CD14-positive monocyte (primary cell): ENCODE data around the gene CD151. TPM values are rescaled to one million over a fixed set of nuclear protein-coding genes. Genes with fewer than 3 reads are reported as not detected.

Experiments
- DNase-seq, 3 donors: peaks; one replicate each; pipeline ENCODE4 v3.0.0-alpha.2; 2011 to 2022
- H2AFZ ChIP-seq: 2 replicates; pipeline ENCODE4 v1.6.0; 2012; ENCODE audit warnings: mild to moderate bottlenecking, low read depth, low read length, inconsistent platforms; ENCODE audit not compliant: insufficient read depth, poor library complexity, severe bottlenecking
- H3K27ac ChIP-seq, 2 donors: 1 replicate in 1 of 2; 2 replicates in 1 of 2; pipeline ENCODE4 v1.5.1; 2012 to 2013; ENCODE audit warnings: low read length in 2 of 2, control low read depth in 1 of 2, inconsistent platforms in 1 of 2, low read depth in 1 of 2, mild to moderate bottlenecking in 1 of 2
- H3K27me3 ChIP-seq, 2 donors: one replicate each; pipeline versions ENCODE4 v1.6.0 to v1.6.1; 2011 to 2013; ENCODE audit warnings: low read length in 2 of 2; ENCODE audit not compliant: control insufficient read depth in 2 of 2, insufficient read depth in 2 of 2
- H3K36me3 ChIP-seq, 2 donors: replicated peaks in 1 of 2; 1 replicate in 1 of 2; 2 replicates in 1 of 2; pipeline versions ENCODE4 v1.5.1 to v1.6.1; 2012 to 2013; ENCODE audit warnings: low read length in 2 of 2, control low read depth in 1 of 2, inconsistent platforms in 1 of 2, mild to moderate bottlenecking in 1 of 2; ENCODE audit not compliant: insufficient read depth in 2 of 2, control insufficient read depth in 1 of 2
- H3K4me1 ChIP-seq, 2 donors: 1 replicate in 1 of 2; 2 replicates in 1 of 2; pipeline versions ENCODE4 v1.5.1 to v1.6.1; 2012 to 2013; ENCODE audit warnings: low read length in 2 of 2, control low read depth in 1 of 2, inconsistent platforms in 1 of 2, mild to moderate bottlenecking in 1 of 2, moderate library complexity in 1 of 2; ENCODE audit not compliant: insufficient read depth in 2 of 2, control insufficient read depth in 1 of 2
- H3K4me2 ChIP-seq: replicated peaks from 2 replicates; pipeline ENCODE3; 2012; ENCODE audit warnings: low read length, moderate library complexity, mild to moderate bottlenecking; ENCODE audit not compliant: poor library complexity, severe bottlenecking; ENCODE audit errors: extremely low read depth
- H3K4me3 ChIP-seq, 3 experiments: fragments of 200-600 bp in 1 of 3; sonication (generic) in 1 of 3; replicated peaks in 1 of 3; 1 replicate in 2 of 3; 2 replicates in 1 of 3; pipeline ENCODE4 v1.5.1; 2011 to 2013; ENCODE audit warnings: low read length in 3 of 3, mild to moderate bottlenecking in 3 of 3, control low read depth in 2 of 3, low read depth in 2 of 3, inconsistent platforms in 1 of 3, moderate library complexity in 1 of 3
- H3K79me2 ChIP-seq: 2 replicates; pipeline ENCODE4 v1.6.0; 2012; ENCODE audit warnings: mild to moderate bottlenecking, control low read depth, inconsistent platforms, low read length, moderate library complexity; ENCODE audit not compliant: insufficient read depth
- H3K9ac ChIP-seq: 2 replicates; pipeline ENCODE4 v1.6.0; 2017; ENCODE audit warnings: low read length, mild to moderate bottlenecking; ENCODE audit not compliant: insufficient read depth, poor library complexity, severe bottlenecking
- H3K9me3 ChIP-seq, 2 donors: replicated peaks in 1 of 2; 1 replicate in 1 of 2; 2 replicates in 1 of 2; pipeline versions ENCODE4 v1.5.1 to v1.6.1; 2012 to 2013; ENCODE audit warnings: low read length in 2 of 2, control low read depth in 1 of 2; ENCODE audit not compliant: control insufficient read depth in 1 of 2, insufficient read depth in 1 of 2
- H4K20me1 ChIP-seq: 2 replicates; pipeline ENCODE4 v1.6.0; 2012; ENCODE audit warnings: mild to moderate bottlenecking, low read length, control low read depth, moderate library complexity; ENCODE audit not compliant: insufficient read depth
- H3K27ac Mint-ChIP-seq, 7 donors: one replicate each; pipeline ENCODE4 v1.8.0; 2020; ENCODE audit warnings: mild to moderate bottlenecking in 7 of 7, mixed read lengths in 7 of 7, moderate library complexity in 6 of 7, inconsistent platforms in 2 of 7
- H3K27me3 Mint-ChIP-seq, 3 donors: one replicate each; pipeline ENCODE4 v1.8.0; 2021 to 2022; ENCODE audit warnings: low read depth in 3 of 3, mild to moderate bottlenecking in 3 of 3, mixed read lengths in 3 of 3, moderate library complexity in 3 of 3, inconsistent platforms in 1 of 3
- H3K36me3 Mint-ChIP-seq, 2 donors: one replicate each; pipeline ENCODE4 v1.8.0; 2020; ENCODE audit warnings: mixed read lengths in 2 of 2, inconsistent platforms in 1 of 2, mild to moderate bottlenecking in 1 of 2
- H3K4me1 Mint-ChIP-seq: one replicate; pipeline ENCODE4 v1.8.0; 2020; ENCODE audit warnings: mild to moderate bottlenecking, mixed read lengths
- H3K4me3 Mint-ChIP-seq, 2 donors: one replicate each; pipeline ENCODE4 v1.8.0; 2020; ENCODE audit warnings: mild to moderate bottlenecking in 2 of 2, mixed read lengths in 2 of 2, moderate library complexity in 1 of 2
- H3K9me3 Mint-ChIP-seq, 7 donors: one replicate each; pipeline ENCODE4 v1.8.0; 2020 to 2022; ENCODE audit warnings: mixed read lengths in 7 of 7, mild to moderate bottlenecking in 6 of 7, moderate library complexity in 6 of 7, inconsistent platforms in 2 of 7
- WGBS: methylation state at CpG from one replicate; pipeline ENCODE4 v1.1.5; 2013; ENCODE audit warnings: missing lambda C conversion rate; ENCODE audit not compliant: insufficient coverage; 5-methylcytosine and 5-hydroxymethylcytosine counted together
- intact Hi-C, 2 donors: fragments of 100-400 bp; cut with micrococcal nuclease; formaldehyde crosslinking; loops; one replicate each; pipeline versions ENCODE4 v1.15.0 to v1.15.1; 2023
- polyA plus RNA-seq, 3 donors: library from polyadenylated mRNA; depleted of rRNA in 1 of 3; unstranded in 2 of 3; stranded (reverse) in 1 of 3; fragments of 300-500 nt in 2 of 3; fragments of >200 nt in 1 of 3; fragmentation: Illumina TruSeq in 2 of 3; gene quantifications; 1 replicate in 2 of 3; 2 replicates in 1 of 3; pipeline ENCODE4 v1.2.3, GENCODE V29; 2012 to 2021
- TF ChIP-seq, protein P1 (sequence below): fragments of 200-600 bp; IDR thresholded peaks from one replicate; pipeline ENCODE4 v1.8.0; 2022; ENCODE audit warnings: antibody characterized with exemption, mild to moderate bottlenecking

CD151 gene
- polyA plus RNA-seq, 3 donors: 18.1 to 200 (median 57.4) TPM

DNA sequence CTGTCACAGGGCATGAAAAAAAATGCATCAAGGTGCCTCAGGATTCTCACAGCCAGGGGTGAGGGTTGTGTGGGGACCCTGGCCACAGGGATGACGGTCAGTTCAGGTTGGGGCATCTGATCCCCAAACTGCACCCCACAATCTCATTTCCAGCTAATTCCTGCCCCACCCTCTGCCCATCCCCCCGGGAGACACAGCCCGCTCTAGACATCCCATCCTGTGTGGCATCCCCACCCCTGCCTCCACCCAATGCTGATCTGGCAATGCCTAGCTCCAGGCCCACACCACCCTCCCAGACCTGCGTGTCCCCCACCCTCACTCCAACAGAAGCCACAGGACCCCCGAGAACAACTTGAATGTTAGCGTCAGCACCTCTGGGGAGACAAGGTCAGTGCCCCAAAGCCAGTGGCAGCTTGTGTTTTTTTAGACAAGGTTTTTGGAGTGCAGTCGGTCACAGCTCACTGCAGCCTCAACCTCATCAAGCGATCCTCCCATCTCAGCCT is 35.2 kb downstream of the CD151 start:
- H3K9ac ChIP-seq: no peak overlapping the region
- H3K9me3 ChIP-seq: no peaks in the 10 kb centered on the region
- no peak overlapping the region for H3K4me3 ChIP-seq
- no peak overlapping the region for H3K4me3 Mint-ChIP-seq
- no peaks in the 10 kb centered on the region for H3K9me3 Mint-ChIP-seq
- WGBS: 74% methylated on average over 3 of the region's 8 CpGs
- intact Hi-C loops: no loop called here
- H3K4me2 ChIP-seq: no peak overlapping the region
- no peaks in the 10 kb centered on the region for H3K4me1 Mint-ChIP-seq
- H3K27me3 ChIP-seq: no peaks in the 10 kb centered on the region
- H3K27ac Mint-ChIP-seq: no peak overlapping the region
- TF ChIP-seq, protein P1, sequence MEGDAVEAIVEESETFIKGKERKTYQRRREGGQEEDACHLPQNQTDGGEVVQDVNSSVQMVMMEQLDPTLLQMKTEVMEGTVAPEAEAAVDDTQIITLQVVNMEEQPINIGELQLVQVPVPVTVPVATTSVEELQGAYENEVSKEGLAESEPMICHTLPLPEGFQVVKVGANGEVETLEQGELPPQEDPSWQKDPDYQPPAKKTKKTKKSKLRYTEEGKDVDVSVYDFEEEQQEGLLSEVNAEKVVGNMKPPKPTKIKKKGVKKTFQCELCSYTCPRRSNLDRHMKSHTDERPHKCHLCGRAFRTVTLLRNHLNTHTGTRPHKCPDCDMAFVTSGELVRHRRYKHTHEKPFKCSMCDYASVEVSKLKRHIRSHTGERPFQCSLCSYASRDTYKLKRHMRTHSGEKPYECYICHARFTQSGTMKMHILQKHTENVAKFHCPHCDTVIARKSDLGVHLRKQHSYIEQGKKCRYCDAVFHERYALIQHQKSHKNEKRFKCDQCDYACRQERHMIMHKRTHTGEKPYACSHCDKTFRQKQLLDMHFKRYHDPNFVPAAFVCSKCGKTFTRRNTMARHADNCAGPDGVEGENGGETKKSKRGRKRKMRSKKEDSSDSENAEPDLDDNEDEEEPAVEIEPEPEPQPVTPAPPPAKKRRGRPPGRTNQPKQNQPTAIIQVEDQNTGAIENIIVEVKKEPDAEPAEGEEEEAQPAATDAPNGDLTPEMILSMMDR: no peak
- H3K36me3 Mint-ChIP-seq: peaks cover 2 to 7% of the 10 kb centered on the region in 2 donors
- H2AFZ ChIP-seq: no peak overlapping the region
- no peaks in the 10 kb centered on the region for H3K4me1 ChIP-seq
- DNase-seq: no peak
- H3K27me3 Mint-ChIP-seq: peaks cover 0 to 2% (median 2%) of the 10 kb centered on the region in 3 donors
- H3K27ac ChIP-seq: no peak overlapping the region
- H3K36me3 ChIP-seq: peaks cover 3 to 6% of the 10 kb centered on the region in 2 donors
- H3K79me2 ChIP-seq: no peaks in the 10 kb centered on the region
- no peaks in the 10 kb centered on the region for H4K20me1 ChIP-seq

DNA sequence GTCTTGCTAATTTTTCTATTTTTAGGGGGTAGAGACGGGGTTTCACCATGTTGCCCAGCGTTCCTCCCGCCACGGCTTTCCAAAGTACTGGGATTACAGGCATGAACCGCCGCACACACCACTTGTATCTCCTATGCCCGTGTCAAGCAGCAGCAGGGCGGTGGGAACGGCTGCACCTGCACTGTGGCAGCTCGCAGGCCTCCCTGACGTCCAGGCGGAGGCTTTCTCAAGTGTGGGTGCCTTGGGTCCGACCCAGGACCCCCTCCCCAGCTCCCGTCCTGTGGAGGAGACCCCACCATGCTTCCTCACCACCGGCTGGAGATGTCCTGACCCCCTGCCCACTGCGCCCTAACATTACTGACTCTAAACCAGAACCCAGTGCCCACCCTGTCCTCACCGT is 35.6 kb downstream of the CD151 start:
- 96% methylated on average over 15 of the region's 17 CpGs for WGBS
- no peaks in the 10 kb centered on the region for H3K79me2 ChIP-seq
- Mint-ChIP-seq H3K4me1 (no peaks in the 10 kb centered on the region), H3K27ac (peak overlapping the region in 1 of 7 donors; percentile 79), H3K27me3 (peaks cover 0 to 2% (median 2%) of the 10 kb centered on the region in 3 donors), H3K36me3 (peaks cover 2 to 7% of the 10 kb centered on the region in 2 donors), H3K4me3 (no peak overlapping the region), H3K9me3 (no peaks in the 10 kb centered on the region)
- TF ChIP-seq, protein P1: no peak
- H3K27me3 ChIP-seq: no peaks in the 10 kb centered on the region
- no peaks in the 10 kb centered on the region for H3K4me1 ChIP-seq
- H2AFZ ChIP-seq: no peak overlapping the region
- intact Hi-C loops: no loop called here
- H3K27ac ChIP-seq: no peak overlapping the region
- H3K9me3 ChIP-seq: no peaks in the 10 kb centered on the region
- H4K20me1 ChIP-seq: no peaks in the 10 kb centered on the region
- H3K36me3 ChIP-seq: peaks cover 3 to 6% of the 10 kb centered on the region in 2 donors
- H3K4me3 ChIP-seq: no peak overlapping the region
- no peak overlapping the region for H3K4me2 ChIP-seq
- H3K9ac ChIP-seq: no peak overlapping the region
- no peak for DNase-seq
